GM12891 (cell line): Measurements from ENCODE around the gene KIAA0825.

Source experiments
- PAX5 ChIP-seq: IDR thresholded peaks from 2 replicates; pipeline ENCODE4 v1.6.1; 2011; ENCODE audit warnings: low read length, moderate library complexity, mild to moderate bottlenecking; ENCODE audit not compliant: insufficient read depth, severe bottlenecking
- POLR2A ChIP-seq: IDR thresholded peaks from 2 replicates; pipeline ENCODE4 v1.6.1; 2011; ENCODE audit warnings: low read depth, low read length, control low read depth
- POLR2AphosphoS5 ChIP-seq: IDR thresholded peaks from 2 replicates; pipeline ENCODE4 v1.6.1; 2011; ENCODE audit warnings: low read depth, low read length, control low read depth
- POU2F2 ChIP-seq: IDR thresholded peaks from 2 replicates; pipeline ENCODE4 v1.6.1; 2011; ENCODE audit warnings: low read depth, mild to moderate bottlenecking, control low read depth, low read length, moderate library complexity
- SPI1 ChIP-seq: IDR thresholded peaks from 2 replicates; pipeline ENCODE4 v1.6.1; 2011; ENCODE audit warnings: low read depth, low read length, control low read depth
- TAF1 ChIP-seq: IDR thresholded peaks from 2 replicates; pipeline ENCODE4 v1.6.1; 2011; ENCODE audit warnings: low read depth, low read length, control low read depth

GRCh38 chr5:94175912-94176311 lies 442.5 kb downstream of the KIAA0825 start:
- no peak for TF ChIP-seq POLR2AphosphoS5
- no peak for TF ChIP-seq PAX5
- no peak for TF ChIP-seq TAF1
- no peak for TF ChIP-seq SPI1
- no peak for TF ChIP-seq POLR2A
- no peak for TF ChIP-seq POU2F2
